Posterior cingulate gyrus (tissue), 11 donors: ENCODE measurements around the gene PCDHB8.
"Not testable (repeated sequence)": the region's sequence is repeated elsewhere in the genome, so short reads cannot be mapped to it uniquely, and the experiment has no call there.

Experiments
- DNase-seq, 10 donors: peaks; one replicate each; pipeline versions ENCODE4 v3.0.0 to v3.0.0-alpha.2; 2020 to 2021; ENCODE audit warnings: mixed read lengths in 3 of 10
- intact Hi-C: fragments of 100-400 bp; cut with DNase I; formaldehyde crosslinking; loops from one replicate; pipeline ENCODE4 v1.15.1; 2023

PCDHB8 gene

DNA sequence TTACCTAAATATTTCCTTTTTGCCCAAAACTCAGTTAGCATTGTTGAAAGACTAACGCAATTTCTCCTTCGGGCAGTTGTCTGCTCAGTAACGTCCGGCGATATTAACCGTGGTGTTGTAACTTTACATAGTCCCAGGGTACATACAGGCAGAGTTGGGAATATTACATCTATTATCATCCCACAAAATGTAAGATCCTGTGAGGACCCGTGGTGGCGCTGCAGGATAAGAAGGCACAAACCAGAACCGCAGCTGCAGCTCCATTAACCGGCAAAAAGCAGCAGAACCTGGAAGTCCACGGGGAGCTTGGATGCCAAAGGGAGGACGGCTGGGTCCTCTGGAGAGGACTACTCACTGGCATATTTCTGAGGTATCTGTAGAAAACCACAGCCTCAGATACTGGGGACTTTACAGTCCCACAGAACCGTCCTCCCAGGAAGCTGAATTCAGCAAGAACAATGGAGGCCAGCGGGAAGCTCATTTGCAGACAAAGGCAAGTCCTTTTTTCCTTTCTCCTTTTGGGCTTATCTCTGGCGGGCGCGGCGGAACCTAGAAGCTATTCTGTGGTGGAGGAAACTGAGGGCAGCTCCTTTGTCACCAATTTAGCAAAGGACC lies at the start of gene PCDHB8:
Gene PCDHB8 (plus strand): TSS at position 214 of the 615 bp plus-strand sequence. CDS start 245 bp downstream, at position 459.
- DNase-seq = peak in 1 of 10 donors; percentile 41
- intact Hi-C loops = not testable (repeated sequence)

DNA sequence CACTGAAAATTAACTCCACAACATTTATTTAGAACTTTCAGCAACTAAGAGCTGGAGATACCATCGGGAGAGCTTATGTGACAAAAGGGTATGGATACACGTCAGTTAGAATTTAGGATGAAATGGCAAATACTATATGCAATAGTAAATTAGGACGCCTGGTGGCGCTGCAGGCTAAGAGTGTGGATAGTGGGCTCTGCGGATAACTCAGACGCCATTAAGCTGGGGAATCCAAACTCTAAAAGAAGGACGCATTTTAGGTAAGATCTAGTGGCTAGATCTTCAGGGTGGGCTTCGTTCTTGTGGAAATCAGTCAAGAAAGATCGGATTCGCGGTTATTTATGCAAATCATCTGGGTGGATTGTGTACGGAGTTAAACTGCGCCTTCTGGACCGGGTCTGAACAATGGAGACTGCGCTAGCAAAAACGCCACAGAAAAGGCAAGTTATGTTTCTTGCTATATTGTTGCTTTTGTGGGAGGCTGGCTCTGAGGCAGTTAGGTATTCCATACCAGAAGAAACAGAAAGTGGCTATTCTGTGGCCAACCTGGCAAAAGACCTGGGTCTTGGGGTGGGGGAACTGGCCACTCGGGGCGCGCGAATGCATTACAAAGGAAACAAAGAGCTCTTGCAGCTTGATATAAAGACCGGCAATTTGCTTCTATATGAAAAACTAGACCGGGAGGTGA lies 42.4 kb upstream of the PCDHB8 start, which contains the start of gene PCDHB5:
Gene PCDHB5 (plus strand): TSS at position 177 of the 688 bp plus-strand sequence. CDS start 229 bp downstream, at position 406.
- peak in 1 of 10 donors; percentile 33 for DNase-seq
- intact Hi-C loops = no loop called here

- intact Hi-C loops = no loop called here
- DNase-seq = no peak
These were observed 41.8 kb upstream of the PCDHB8 start for GRCh38 chr5:141135718-141136266.

DNA sequence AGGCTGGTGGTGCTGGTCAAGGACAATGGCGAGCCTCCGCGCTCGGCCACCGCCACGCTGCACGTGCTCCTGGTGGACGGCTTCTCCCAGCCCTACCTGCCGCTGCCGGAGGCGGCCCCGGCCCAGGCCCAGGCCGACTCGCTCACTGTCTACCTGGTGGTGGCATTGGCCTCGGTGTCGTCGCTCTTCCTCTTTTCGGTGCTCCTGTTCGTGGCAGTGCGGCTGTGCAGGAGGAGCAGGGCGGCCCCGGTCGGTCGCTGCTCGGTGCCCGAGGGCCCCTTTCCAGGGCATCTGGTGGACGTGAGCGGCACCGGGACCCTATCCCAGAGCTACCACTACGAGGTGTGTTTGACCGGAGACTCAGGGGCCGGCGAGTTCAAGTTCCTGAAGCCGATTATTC lies 40.2 kb upstream of the PCDHB8 start:
- intact Hi-C loops = not testable (repeated sequence)

GRCh38 chr5:141149812-141150211 lies 27.8 kb upstream of the PCDHB8 start, which contains the start of gene PCDHB6:
PCDHB6 (plus strand) TSS chr5:141150057; CDS start chr5:141150258, 201 bp downstream.
- intact Hi-C loops = no loop called here
- DNase-seq = peak in 1 of 10 donors; percentile 67

More for the DNA sequence above, 40.2 kb upstream of the PCDHB8 start:
- DNase-seq = peak in 1 of 10 donors; percentile 77

DNA sequence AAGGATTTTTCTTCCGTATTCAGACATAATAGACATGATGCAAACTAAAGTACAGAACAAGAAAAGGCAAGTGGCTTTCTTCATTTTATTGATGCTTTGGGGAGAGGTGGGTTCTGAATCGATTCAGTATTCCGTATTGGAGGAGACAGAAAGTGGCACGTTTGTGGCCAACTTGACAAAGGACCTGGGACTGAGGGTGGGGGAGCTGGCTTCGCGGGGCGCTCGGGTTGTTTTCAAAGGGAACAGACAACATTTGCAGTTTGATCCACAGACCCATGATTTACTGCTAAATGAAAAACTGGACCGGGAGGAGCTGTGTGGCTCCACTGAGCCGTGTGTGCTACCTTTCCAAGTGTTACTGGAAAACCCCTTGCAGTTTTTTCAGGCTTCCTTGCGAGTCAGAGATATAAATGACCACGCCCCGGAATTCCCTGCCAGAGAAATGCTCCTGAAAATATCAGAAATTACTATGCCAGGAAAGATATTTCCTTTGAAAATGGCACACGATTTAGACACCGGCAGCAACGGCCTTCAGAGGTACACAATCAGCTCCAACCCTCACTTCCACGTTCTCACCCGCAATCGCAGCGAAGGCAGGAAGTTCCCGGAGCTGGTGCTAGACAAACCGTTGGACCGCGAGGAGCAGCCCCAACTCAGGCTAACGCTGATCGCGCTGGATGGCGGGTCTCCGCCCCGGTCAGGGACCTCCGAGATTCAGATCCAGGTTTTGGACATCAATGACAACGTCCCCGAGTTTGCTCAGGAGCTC lies 27.2 kb upstream of the PCDHB8 start:
- no peak for DNase-seq
- intact Hi-C loops = no loop called here

DNA sequence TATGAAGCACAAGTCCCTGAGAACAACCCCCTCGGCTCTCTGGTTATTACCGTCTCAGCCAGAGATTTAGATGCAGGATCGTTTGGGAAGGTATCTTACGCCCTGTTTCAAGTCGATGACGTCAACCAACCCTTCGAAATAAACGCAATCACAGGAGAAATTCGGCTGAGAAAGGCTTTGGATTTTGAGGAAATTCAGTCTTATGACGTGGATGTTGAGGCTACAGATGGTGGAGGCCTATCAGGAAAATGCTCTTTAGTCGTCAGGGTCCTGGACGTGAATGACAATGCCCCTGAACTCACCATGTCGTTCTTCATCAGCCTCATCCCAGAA lies 26.6 kb upstream of the PCDHB8 start:
- no peak for DNase-seq
- intact Hi-C loops = no loop called here

DNA sequence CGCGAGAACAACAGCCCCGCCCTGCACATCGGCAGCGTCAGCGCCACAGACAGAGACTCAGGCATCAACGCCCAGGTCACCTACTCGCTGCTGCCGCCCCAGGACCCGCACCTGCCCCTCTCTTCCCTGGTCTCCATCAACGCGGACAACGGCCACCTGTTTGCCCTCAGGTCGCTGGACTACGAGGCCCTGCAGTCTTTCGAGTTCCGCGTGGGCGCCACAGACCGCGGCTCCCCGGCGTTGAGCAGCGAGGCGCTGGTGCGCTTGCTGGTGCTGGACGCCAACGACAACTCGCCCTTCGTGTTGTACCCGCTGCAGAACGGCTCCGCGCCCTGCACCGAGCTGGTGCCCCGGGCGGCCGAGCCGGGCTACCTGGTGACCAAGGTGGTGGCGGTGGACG lies 26.0 kb upstream of the PCDHB8 start:
- intact Hi-C loops = not testable (repeated sequence)
- DNase-seq = peak in 1 of 10 donors; percentile 56

- intact Hi-C loops = not testable (repeated sequence)
- peak in 1 of 10 donors; percentile 48 for DNase-seq
These were observed 25.5 kb upstream of the PCDHB8 start for GRCh38 chr5:141152096-141152495.

DNA sequence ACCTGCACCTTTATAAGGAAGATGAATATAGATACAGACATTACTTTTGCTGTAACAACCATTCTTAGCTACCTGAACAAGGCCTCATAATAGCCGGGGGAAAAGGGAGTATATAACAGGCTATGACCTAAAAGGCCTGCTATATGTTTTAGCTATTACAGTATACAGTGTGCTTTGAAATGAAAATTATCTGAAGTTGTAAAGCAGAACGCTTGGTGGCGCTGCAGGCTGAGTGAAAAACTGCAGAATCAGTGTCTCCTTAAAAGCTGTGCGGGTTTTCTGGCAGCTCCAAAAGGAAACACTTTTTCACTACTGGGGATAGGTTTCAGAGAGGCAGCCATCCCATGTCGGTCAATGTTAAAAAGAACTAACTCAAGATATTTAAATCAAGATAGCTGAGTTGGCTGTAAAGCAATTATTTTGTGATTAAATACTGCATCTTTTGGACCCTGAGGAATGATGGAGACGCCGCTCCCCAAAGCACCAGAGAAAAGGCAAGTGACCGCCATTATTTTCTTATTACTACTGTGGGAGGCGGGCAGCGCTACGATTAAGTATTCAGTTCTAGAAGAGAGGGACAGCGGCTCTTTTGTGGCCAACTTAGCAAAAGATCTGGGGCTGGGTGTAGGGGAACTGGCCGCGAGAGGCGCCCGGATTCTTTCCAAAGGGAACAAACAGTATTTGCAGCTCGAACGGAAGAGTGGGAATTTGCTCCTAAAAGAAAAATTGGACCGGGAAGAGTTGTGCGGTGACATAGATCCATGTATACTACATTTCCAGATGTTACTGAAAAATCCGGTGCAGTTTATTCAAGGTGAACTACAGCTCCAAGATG lies 21.8 kb upstream of the PCDHB8 start:
- intact Hi-C loops = no loop called here
- peak in 1 of 10 donors; percentile 43 for DNase-seq

- intact Hi-C loops = not testable (repeated sequence)
- peak in 2 of 10 donors; percentile 62 to 69 for DNase-seq
These were observed 20.2 kb upstream of the PCDHB8 start for GRCh38 chr5:141157356-141157755.

GRCh38 chr5:141157901-141158300 lies 19.7 kb upstream of the PCDHB8 start:
- intact Hi-C loops = not testable (repeated sequence)
- peak in 1 of 10 donors; percentile 46 for DNase-seq

DNA sequence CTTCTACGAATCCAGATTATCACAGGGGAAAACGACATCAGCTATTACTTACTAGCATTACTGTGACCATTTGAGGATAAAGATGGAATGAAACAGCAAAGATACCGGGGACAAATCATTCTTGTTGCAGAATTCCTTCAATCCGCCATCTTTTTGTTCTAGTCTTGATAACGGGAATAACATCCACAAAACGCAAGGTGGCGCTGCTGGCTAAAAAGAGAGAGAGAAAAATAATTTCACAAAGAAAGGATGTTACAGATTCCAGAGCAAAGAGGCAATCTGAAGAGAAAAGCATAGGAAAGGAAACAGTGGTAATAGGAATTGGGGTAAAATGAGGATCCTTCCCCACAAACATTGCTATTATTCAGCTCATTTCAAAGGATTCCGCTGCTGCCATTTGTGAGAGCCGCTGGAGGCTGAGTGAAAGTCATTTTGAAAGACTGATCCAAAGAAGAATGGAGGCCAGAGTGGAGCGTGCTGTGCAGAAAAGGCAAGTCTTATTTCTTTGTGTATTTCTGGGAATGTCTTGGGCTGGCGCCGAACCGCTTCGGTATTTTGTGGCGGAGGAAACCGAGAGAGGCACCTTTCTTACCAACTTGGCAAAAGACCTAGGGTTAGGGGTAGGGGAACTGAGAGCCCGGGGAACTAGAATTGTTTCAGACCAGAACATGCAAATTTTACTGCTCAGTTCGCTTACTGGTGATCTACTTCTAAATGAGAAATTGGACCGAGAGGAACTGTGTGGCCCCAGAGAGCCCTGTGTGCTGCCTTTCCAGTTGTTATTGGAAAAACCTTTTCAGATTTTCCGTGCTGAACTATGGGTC lies 5.0 kb upstream of the PCDHB8 start, which contains the start of gene PCDHB7:
Gene PCDHB7 (plus strand): TSS at position 264 of the 824 bp plus-strand sequence. CDS start 192 bp downstream, at position 456.
- intact Hi-C loops = no loop called here
- peak in 3 of 10 donors; percentile 17 to 54 (median 53) for DNase-seq

- DNase-seq = peak in 1 of 10 donors; percentile 82
- intact Hi-C loops = not testable (repeated sequence)
These were observed 3.1 kb upstream of the PCDHB8 start for GRCh38 chr5:141174291-141175104.

DNA sequence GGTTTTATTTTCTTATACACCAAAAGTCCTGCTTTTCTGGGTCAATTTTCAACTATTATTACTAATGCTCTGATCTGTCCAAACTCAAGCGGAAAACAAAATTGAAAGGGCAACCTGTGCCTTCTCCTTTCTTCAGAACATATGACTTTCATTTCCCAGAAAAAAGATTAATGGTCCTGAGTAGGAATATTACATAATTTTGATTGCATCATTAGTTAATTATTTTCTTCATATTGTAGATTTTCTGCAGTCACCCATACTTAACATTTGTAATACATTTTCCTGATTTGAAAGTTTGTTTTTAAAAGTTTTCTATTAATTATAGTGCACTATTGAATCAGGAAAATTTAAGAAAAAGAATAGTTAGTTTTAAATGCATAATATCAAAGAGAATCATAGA lies 1.7 kb upstream of the PCDHB8 start:
- intact Hi-C loops = no loop called here

DNA sequence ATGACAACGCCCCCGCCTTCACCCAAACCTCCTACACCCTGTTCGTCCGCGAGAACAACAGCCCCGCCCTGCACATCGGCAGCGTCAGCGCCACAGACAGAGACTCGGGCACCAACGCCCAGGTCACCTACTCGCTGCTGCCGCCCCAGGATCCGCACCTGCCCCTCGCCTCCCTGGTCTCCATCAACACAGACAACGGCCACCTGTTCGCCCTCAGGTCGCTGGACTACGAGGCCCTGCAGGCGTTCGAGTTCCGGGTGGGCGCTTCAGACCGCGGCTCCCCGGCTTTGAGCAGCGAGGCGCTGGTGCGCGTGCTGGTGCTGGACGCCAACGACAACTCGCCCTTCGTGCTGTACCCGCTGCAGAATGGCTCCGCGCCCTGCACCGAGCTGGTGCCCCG lies 1.8 kb downstream of the PCDHB8 start:
- intact Hi-C loops = not testable (repeated sequence)
- DNase-seq = peak in 1 of 10 donors; percentile 79

More for the DNA sequence above, 1.7 kb upstream of the PCDHB8 start:
- no peak for DNase-seq

GRCh38 chr5:141179876-141180275 lies 2.3 kb downstream of the PCDHB8 start:
- intact Hi-C loops = loop anchor here (10.0 kb wide), 1 partner anchor 385 kb away; no protein-coding TSS in a partner anchor
- peak in 1 of 10 donors; percentile 55 for DNase-seq

DNA sequence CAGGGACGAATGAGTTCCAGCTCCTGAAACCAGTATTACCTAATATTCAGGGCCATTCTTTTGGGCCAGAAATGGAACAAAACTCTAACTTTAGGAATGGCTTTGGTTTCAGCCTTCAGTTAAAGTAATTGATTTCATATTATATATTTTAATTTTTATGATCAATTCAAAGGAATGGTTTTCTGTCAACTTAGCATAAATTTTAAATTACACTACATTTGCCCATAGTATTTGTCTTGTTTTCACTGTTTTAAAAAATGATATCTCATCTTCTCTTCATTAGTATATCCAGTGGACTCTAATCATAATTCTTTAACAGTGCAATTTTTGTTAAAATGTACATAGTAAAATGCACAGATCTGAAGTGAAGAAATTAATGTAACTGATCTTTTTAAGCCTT lies 2.7 kb downstream of the PCDHB8 start:
- no peak for DNase-seq
- intact Hi-C loops = loop anchor here (10.0 kb wide), 1 partner anchor 384 kb away; no protein-coding TSS in a partner anchor
